ENCODE data around the gene TRIP12. TPM values are rescaled to one million over a fixed set of nuclear protein-coding genes. Genes with fewer than 3 reads are reported as not detected.

TRIP12 gene
- total and polyA plus RNA-seq, 2 donors from 2014 or later: 29.3 to 225 TPM

DNA sequence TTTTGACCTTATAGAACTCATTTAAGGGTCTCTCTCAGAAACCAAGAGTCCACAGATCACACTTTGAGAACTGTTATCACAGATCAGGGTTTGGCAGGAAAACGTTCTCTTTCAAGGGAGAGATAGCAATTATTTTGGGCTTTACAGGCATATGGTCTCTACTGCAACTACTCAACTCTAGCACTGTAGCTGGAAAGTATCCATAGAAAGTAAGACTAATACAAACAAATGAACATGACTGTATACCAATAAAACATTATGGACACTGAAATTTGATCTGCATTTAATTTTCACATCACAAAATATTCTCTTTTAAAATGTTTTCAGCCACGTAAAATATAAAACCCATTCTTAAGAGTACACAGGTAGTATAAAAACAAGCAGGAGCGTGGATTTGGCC is 100.5 kb downstream of the TRIP12 start:
- Histone ChIP-seq H3K27ac (ENCODE audit: low read depth in 2 of 2, low read length in 2 of 2) (no peak overlapping the region), H3K9ac (ENCODE audit: low read length in 3 of 3) (no peak overlapping the region), H3K27me3 (ENCODE audit: control insufficient read depth, insufficient read depth, low read length) (no peaks in the 10 kb centered on the region), H3K9me3 (ENCODE audit: control insufficient read depth in 2 of 3, insufficient read depth in 1 of 3, low read length in 3 of 3) (no peaks in the 10 kb centered on the region), H3K4me1 (ENCODE audit: control insufficient read depth in 2 of 3, insufficient read depth in 2 of 3, low read depth in 1 of 3, low read length in 3 of 3) (no peaks in the 10 kb centered on the region), H3K36me3 (ENCODE audit: control insufficient read depth in 2 of 3, insufficient read depth in 3 of 3, low read length in 3 of 3) (peaks cover 3 to 10% (median 7%) of the 10 kb centered on the region in 3 donors), H3K4me3 (ENCODE audit: low read length in 3 of 3) (no peak overlapping the region)
- FAIRE-seq (no peak), DNase-seq (no peak)
- TF ChIP-seq, protein P1, sequence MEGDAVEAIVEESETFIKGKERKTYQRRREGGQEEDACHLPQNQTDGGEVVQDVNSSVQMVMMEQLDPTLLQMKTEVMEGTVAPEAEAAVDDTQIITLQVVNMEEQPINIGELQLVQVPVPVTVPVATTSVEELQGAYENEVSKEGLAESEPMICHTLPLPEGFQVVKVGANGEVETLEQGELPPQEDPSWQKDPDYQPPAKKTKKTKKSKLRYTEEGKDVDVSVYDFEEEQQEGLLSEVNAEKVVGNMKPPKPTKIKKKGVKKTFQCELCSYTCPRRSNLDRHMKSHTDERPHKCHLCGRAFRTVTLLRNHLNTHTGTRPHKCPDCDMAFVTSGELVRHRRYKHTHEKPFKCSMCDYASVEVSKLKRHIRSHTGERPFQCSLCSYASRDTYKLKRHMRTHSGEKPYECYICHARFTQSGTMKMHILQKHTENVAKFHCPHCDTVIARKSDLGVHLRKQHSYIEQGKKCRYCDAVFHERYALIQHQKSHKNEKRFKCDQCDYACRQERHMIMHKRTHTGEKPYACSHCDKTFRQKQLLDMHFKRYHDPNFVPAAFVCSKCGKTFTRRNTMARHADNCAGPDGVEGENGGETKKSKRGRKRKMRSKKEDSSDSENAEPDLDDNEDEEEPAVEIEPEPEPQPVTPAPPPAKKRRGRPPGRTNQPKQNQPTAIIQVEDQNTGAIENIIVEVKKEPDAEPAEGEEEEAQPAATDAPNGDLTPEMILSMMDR (IDR thresholded peaks at IDR 0.05; ENCODE audit: borderline replicate concordance, extremely low read depth, insufficient read depth): no peak
- intact Hi-C loops (cut with DNase I): no loop called here

DNA sequence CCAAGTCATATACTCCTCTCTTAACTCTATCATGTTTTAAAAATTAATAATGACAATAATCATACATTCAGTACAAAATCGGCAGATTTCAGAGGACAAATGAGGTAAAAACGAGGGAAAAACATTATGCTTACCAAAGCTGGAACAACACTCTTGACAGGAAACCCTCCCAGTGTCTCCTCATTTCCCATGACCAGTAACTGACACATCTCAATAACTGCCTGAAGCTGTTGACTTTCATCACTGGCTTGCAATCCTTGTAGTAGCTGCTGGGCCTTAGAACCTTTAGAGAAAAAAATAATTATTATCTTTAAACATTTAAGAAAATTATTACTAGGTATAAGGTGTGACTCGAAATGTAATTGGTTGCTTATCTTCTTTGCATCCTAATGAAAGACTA is 103.6 kb downstream of the TRIP12 start:
- H3K9ac ChIP-seq (ENCODE audit: low read length in 3 of 3): no peak overlapping the region
- TF ChIP-seq, protein P1 (IDR thresholded peaks at IDR 0.05; ENCODE audit: borderline replicate concordance, extremely low read depth, insufficient read depth): no peak
- no peaks in the 10 kb centered on the region for H3K27me3 ChIP-seq (ENCODE audit: control insufficient read depth, insufficient read depth, low read length)
- peaks cover 0 to 20% (median 12%) of the 10 kb centered on the region in 3 donors for H3K36me3 ChIP-seq (ENCODE audit: control insufficient read depth in 2 of 3, insufficient read depth in 3 of 3, low read length in 3 of 3)
- DNase-seq (no peak), FAIRE-seq (no peak)
- H3K4me3 ChIP-seq (ENCODE audit: low read length in 3 of 3): no peak overlapping the region
- H3K9me3 ChIP-seq (ENCODE audit: control insufficient read depth in 2 of 3, insufficient read depth in 1 of 3, low read length in 3 of 3): no peaks in the 10 kb centered on the region
- intact Hi-C loops (cut with DNase I): no loop called here
- no peak overlapping the region for H3K27ac ChIP-seq (ENCODE audit: low read depth in 2 of 2, low read length in 2 of 2)
- H3K4me1 ChIP-seq (ENCODE audit: control insufficient read depth in 2 of 3, insufficient read depth in 2 of 3, low read depth in 1 of 3, low read length in 3 of 3): no peaks in the 10 kb centered on the region

DNA sequence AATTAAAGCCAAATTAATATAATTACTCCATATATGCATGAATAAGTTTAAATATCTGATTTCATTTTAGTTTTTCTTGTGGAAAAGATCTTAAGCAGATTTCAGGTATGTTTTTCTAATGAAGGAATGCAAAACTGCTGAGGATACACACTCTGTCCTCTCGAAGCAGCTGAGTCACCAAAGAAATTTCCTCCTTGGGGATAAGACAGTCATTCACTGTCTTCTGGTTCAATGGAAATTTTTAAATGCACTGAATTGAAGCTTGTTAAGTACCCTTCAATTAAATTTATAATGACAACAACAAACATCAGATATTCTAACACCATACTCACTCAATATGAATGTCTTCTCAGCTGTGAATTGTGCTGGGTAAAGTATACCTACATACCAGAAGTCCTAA is 106.0 kb downstream of the TRIP12 start:
- Histone ChIP-seq H3K9me3 (ENCODE audit: control insufficient read depth in 2 of 3, insufficient read depth in 1 of 3, low read length in 3 of 3) (no peaks in the 10 kb centered on the region), H3K27ac (ENCODE audit: low read depth in 2 of 2, low read length in 2 of 2) (no peak overlapping the region), H3K9ac (ENCODE audit: low read length in 3 of 3) (no peak overlapping the region), H3K4me3 (ENCODE audit: low read length in 3 of 3) (no peak overlapping the region), H3K27me3 (ENCODE audit: control insufficient read depth, insufficient read depth, low read length) (no peaks in the 10 kb centered on the region), H3K4me1 (ENCODE audit: control insufficient read depth in 2 of 3, insufficient read depth in 2 of 3, low read depth in 1 of 3, low read length in 3 of 3) (no peaks in the 10 kb centered on the region), H3K36me3 (ENCODE audit: control insufficient read depth in 2 of 3, insufficient read depth in 3 of 3, low read length in 3 of 3) (peaks cover 0 to 20% (median 12%) of the 10 kb centered on the region in 3 donors)
- no peak for DNase-seq
- intact Hi-C loops (cut with DNase I): no loop called here
- no peak for FAIRE-seq
- TF ChIP-seq, protein P1 (IDR thresholded peaks at IDR 0.05; ENCODE audit: borderline replicate concordance, extremely low read depth, insufficient read depth): no peak

DNA sequence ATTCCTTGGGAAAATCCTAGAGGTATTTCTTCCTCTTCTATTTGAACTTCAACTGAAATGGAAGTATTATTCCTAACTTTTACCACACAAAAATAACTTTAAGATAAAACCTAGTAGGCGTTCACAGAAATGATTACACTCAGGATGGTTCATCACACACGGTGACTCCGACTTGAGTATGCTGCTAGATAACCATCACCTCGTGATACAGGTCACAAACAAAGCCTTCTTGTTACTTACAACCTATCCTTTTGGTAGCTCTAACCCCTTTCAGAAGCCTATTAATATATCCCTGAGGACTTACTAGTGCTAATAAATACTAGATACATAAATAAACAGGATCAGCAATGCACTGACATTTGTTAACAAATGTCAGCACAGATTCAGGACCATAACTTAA is 106.5 kb downstream of the TRIP12 start:
- Histone ChIP-seq H3K4me3 (ENCODE audit: low read length in 3 of 3) (no peak overlapping the region), H3K27ac (ENCODE audit: low read depth in 2 of 2, low read length in 2 of 2) (no peak overlapping the region), H3K27me3 (ENCODE audit: control insufficient read depth, insufficient read depth, low read length) (no peaks in the 10 kb centered on the region), H3K4me1 (ENCODE audit: control insufficient read depth in 2 of 3, insufficient read depth in 2 of 3, low read depth in 1 of 3, low read length in 3 of 3) (no peaks in the 10 kb centered on the region), H3K9ac (ENCODE audit: low read length in 3 of 3) (no peak overlapping the region), H3K36me3 (ENCODE audit: control insufficient read depth in 2 of 3, insufficient read depth in 3 of 3, low read length in 3 of 3) (peaks cover 0 to 20% (median 12%) of the 10 kb centered on the region in 3 donors), H3K9me3 (ENCODE audit: control insufficient read depth in 2 of 3, insufficient read depth in 1 of 3, low read length in 3 of 3) (no peaks in the 10 kb centered on the region)
- DNase-seq (no peak), FAIRE-seq (no peak)
- intact Hi-C loops (cut with DNase I): no loop called here
- TF ChIP-seq, protein P1 (IDR thresholded peaks at IDR 0.05; ENCODE audit: borderline replicate concordance, extremely low read depth, insufficient read depth): no peak

All from kidney (tissue), 14 donors.